Lower lobe of right lung (tissue), 2 donors: ENCODE data around the gene IRF8. TPM values are rescaled to one million over a fixed set of nuclear protein-coding genes. Genes with fewer than 3 reads are reported as not detected.

Experiments used
- ATAC-seq, 2 donors: fragments of 200-7000 bp; cut with Tn5 transposase; one replicate each; pipeline ENCODE4 v1.9.1; 2020 to 2022; ENCODE audit warnings: mild to moderate bottlenecking in 2 of 2, moderate library complexity in 2 of 2
- DNase-seq: peaks from one replicate; pipeline ENCODE4 v3.0.0-alpha.2; 2020
- H3K27ac ChIP-seq: fragments of 200-600 bp; one replicate; pipeline ENCODE4 v1.8.0; 2022
- H3K27me3 ChIP-seq: fragments of 200-600 bp; one replicate; pipeline ENCODE4 v1.8.0; 2022; ENCODE audit warnings: low read depth
- H3K36me3 ChIP-seq: fragments of 200-600 bp; one replicate; pipeline ENCODE4 v1.8.0; 2022; ENCODE audit warnings: mild to moderate bottlenecking
- H3K4me1 ChIP-seq: fragments of 200-600 bp; one replicate; pipeline ENCODE4 v1.8.0; 2022
- H3K4me3 ChIP-seq: fragments of 200-600 bp; one replicate; pipeline ENCODE4 v1.8.0; 2022; ENCODE audit warnings: mild to moderate bottlenecking
- H3K9me3 ChIP-seq: fragments of 200-600 bp; one replicate; pipeline ENCODE4 v1.8.0; 2022
- CTCF ChIP-seq: fragments of 200-600 bp; IDR thresholded peaks from one replicate; pipeline ENCODE4 v1.8.0; 2022; ENCODE audit warnings: antibody characterized with exemption, mild to moderate bottlenecking
- intact Hi-C: fragments of 100-400 bp; cut with DNase I; formaldehyde crosslinking; loops from one replicate; pipeline ENCODE4 v1.11.0; 2022
- total RNA-seq: library from RNA; stranded (reverse); fragmentation: NEBNext Ultra II Directional; extraction: Animal tissue kit (Norgen Biotek cat#: 25700); gene quantifications from one replicate; pipeline ENCODE4 v1.2.1, GENCODE V29; 2021
- donor health status: DM: no; HTN: yes; CAD: no; lungs with severe emphysema.

IRF8 gene
- total RNA-seq, 1 donor from 2014 or later, result 67.9 TPM

- ATAC-seq (no peak), DNase-seq (no peak)
- H3K27me3 ChIP-seq, result no peaks in the 10 kb centered on the region
- no peaks in the 10 kb centered on the region for H3K9me3 ChIP-seq
- H3K4me1 ChIP-seq, result peaks cover 12% of the 10 kb centered on the region
- TF ChIP-seq CTCF, result no peak
- intact Hi-C loops, result no loop called here
- H3K4me3 ChIP-seq, result no peak overlapping the region
- H3K36me3 ChIP-seq, result no peaks in the 10 kb centered on the region
- no peak overlapping the region for H3K27ac ChIP-seq
Observed at GRCh38 chr16:85960486-85961046, 61.6 kb downstream of the IRF8 start.

- H3K36me3 ChIP-seq, result no peaks in the 10 kb centered on the region
- ATAC-seq, result no peak
- H3K9me3 ChIP-seq, result no peaks in the 10 kb centered on the region
- no peak for DNase-seq
- intact Hi-C loops, result no loop called here
- peaks cover 12% of the 10 kb centered on the region for H3K4me1 ChIP-seq
- no peak overlapping the region for H3K4me3 ChIP-seq
- no peak overlapping the region for H3K27ac ChIP-seq
- TF ChIP-seq CTCF, result no peak
- no peaks in the 10 kb centered on the region for H3K27me3 ChIP-seq
Observed at GRCh38 chr16:85961988-85962915, 63.3 kb downstream of the IRF8 start.

GRCh38 chr16:85963753-85964285 lies 64.9 kb downstream of the IRF8 start:
- H3K4me1 ChIP-seq, result peaks cover 12% of the 10 kb centered on the region
- TF ChIP-seq CTCF, result no peak
- DNase-seq (peak; percentile 75), ATAC-seq (peak; percentile 79 to 94)
- H3K9me3 ChIP-seq, result no peaks in the 10 kb centered on the region
- no peaks in the 10 kb centered on the region for H3K27me3 ChIP-seq
- no peaks in the 10 kb centered on the region for H3K36me3 ChIP-seq
- H3K27ac ChIP-seq, result no peak overlapping the region
- no peak overlapping the region for H3K4me3 ChIP-seq
- intact Hi-C loops, result no loop called here

GRCh38 chr16:85965125-85965524 lies 66.2 kb downstream of the IRF8 start:
- no peak for TF ChIP-seq CTCF
- Histone ChIP-seq H3K36me3 (no peaks in the 10 kb centered on the region), H3K9me3 (no peaks in the 10 kb centered on the region), H3K4me3 (no peak overlapping the region), H3K27me3 (no peaks in the 10 kb centered on the region), H3K4me1 (peaks cover 12% of the 10 kb centered on the region), H3K27ac (no peak overlapping the region)
- ATAC-seq (no peak), DNase-seq (no peak)
- intact Hi-C loops, result no loop called here

GRCh38 chr16:85967111-85967510 lies 68.1 kb downstream of the IRF8 start:
- TF ChIP-seq CTCF, result no peak
- intact Hi-C loops, result no loop called here
- H3K27ac ChIP-seq, result no peak overlapping the region
- H3K4me3 ChIP-seq, result no peak overlapping the region
- no peaks in the 10 kb centered on the region for H3K9me3 ChIP-seq
- peaks cover 12% of the 10 kb centered on the region for H3K4me1 ChIP-seq
- H3K36me3 ChIP-seq, result no peaks in the 10 kb centered on the region
- DNase-seq (no peak), ATAC-seq (no peak)
- H3K27me3 ChIP-seq, result no peaks in the 10 kb centered on the region
